GM10847 (cell line): ENCODE results near the gene GNAI3.

Experiments
- POLR2A ChIP-seq: IDR thresholded peaks from 2 replicates; pipeline ENCODE4 v1.6.1; 2011; ENCODE audit not compliant: insufficient read length; ENCODE audit errors: extremely low read depth

The GNAI3 gene

GRCh38 chr1:109534307-109534858, 14.0 kb upstream of the GNAI3 start:
- no peak for TF ChIP-seq POLR2A

DNA sequence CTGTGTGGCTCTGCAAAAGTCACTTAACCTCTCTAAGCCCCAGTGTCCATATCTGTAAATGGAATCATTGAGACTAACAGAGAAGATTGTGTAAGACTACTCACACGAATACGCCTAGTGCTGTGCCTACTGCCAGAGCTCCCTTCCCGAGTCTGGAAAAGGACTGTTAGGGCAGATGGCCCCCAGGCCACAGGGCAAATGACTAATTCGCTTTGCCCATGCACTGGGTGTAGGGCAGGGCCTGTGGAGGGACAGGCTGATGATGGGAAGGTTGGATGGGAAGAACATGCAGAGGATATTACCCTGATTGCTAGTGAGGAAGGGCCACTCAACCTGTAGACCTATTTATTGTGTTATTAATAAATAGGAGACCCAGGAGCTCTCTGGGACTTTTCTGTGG, 12.9 kb upstream of the GNAI3 start:
- no peak for TF ChIP-seq POLR2A

DNA sequence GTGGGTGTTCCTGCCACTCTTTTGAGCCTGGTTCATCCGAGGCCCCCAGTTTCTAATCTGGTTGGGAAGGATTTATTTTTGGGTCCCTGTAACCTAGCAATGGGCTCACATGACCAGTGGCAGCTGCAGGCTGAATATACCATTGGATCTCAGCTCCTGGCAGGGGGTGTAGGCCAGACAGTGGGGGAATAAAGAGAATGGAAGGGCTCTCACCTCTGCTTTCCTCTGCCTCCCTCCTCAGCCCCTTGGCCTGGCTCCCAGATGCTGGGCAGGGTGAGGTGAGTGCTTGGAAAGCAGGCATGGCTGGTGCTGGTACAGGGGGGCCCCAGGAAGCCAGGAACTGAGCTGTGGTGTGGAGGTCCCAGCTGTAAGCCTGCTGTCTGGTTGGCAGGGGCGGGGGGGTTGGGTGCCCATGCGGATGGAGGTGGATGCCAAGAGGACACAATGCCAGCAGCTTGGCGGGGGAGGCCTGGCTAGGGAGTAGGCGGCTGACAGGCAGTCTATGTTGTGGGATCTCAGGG, 12.4 kb upstream of the GNAI3 start:
- TF ChIP-seq POLR2A: no peak

DNA sequence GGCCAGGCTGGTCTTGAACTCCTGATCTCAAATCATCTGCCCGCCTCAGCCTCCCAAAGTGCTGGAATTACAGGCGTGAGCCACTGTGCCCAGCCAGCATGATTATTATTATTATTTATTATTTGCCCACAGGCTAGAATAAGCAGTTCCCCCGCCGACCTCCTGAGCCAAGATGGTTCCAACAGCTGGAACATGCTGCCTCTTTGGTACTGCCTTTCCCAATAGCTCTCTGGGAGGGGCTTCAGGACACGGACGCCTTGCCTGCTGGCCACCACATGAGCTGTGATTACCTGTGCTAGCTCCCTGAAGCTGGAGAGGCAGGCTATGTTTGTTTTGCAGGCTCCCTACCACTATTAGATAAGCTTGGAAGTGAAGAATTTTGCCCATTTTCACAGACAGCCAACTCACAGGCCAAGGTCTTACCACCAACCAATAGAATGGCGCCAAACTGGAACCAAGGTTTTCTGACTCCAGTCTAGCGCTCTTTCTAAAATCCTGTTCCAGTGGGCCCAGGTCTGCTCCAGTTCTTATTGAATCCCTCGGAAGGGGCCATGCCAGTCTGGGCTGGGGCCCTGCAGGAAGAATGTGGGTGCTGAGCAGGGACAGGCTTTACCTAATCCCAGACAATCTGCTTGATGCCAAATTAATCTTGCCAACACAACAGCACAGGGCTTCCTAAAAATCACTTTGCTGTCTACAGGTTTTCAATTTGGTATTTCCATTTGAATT, 10.8 kb upstream of the GNAI3 start:
- TF ChIP-seq POLR2A: no peak

DNA sequence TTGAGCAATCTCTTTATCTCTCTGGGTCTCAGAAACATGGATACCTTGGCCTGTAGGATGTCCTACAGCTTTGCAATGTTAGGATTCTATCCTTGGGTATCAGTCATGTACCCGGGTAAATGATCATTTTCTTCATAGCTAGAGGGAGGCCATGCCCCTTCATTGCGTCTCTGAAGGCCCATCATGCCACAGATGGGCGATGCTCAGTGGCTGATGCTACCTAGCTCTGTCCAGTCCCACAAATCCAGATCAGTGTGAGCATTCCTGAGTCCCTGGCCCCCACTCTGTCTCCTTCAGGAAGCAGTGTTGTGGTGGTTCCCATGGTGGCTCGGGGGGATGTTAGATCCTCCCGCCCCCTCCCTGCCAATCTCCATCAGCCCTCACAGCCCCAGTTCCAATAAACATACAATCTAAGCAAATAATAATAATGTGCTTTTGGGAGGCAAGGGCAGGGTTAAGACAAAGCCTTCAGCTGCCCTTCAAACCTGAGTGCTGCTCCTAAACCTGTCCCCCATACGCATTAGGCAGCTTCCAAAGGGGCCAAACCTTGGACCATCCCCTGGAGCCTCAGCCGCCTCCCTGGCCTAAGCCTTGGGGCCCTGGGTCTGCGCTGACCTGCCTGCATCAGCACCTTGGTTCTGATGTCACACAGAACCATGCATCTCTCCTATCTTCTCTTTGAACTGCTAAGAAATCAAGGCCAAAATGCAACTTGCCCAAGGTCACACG, 9.4 kb upstream of the GNAI3 start:
- no peak for TF ChIP-seq POLR2A

- no peak for TF ChIP-seq POLR2A
Observed at GRCh38 chr1:109539676-109540075, 8.7 kb upstream of the GNAI3 start, which contains the start of gene GPR61. Gene GPR61, plus strand, starts transcription at chr1:109539872. Its CDS starts 3,151 bp downstream, at chr1:109543023.

DNA sequence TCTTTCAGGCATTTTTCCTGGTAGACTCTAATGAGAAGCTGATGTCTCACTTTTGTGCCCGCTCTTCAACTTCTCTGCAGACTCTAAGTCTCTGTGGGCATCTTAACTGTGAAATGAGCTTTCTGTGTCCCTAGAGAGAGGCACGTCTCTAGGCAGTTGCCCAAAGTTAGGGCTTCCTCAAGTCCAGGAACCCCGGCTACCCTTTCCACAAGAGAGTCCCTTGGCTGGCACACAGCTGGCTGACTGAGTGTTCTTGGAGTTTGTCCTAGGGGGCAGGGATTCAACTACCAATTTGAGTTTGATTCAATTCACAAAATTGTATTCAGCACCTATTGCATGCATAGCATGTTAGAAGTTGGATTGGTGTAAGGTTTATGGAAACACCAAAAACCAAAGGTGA, 7.3 kb upstream of the GNAI3 start:
- no peak for TF ChIP-seq POLR2A

DNA sequence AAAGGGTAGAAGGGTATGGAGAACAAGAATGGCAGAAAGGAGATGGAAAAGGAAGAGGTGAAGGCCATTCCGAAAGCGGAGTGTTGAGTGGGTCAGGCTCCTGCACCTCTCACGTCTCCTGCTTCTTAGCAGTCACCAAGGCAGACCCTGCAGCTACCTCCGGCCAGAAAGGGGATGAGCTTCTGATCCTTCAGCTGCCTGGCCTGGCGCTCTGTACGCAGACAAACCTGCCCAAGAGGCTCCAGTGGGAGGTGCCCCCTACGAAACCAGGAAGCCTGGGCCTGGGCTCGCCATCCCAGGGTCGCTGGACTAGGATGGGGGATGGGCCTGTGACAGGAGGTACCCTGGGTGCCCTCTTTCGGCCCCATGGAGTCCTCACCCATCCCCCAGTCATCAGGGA, 5.8 kb upstream of the GNAI3 start:
- TF ChIP-seq POLR2A: no peak

DNA sequence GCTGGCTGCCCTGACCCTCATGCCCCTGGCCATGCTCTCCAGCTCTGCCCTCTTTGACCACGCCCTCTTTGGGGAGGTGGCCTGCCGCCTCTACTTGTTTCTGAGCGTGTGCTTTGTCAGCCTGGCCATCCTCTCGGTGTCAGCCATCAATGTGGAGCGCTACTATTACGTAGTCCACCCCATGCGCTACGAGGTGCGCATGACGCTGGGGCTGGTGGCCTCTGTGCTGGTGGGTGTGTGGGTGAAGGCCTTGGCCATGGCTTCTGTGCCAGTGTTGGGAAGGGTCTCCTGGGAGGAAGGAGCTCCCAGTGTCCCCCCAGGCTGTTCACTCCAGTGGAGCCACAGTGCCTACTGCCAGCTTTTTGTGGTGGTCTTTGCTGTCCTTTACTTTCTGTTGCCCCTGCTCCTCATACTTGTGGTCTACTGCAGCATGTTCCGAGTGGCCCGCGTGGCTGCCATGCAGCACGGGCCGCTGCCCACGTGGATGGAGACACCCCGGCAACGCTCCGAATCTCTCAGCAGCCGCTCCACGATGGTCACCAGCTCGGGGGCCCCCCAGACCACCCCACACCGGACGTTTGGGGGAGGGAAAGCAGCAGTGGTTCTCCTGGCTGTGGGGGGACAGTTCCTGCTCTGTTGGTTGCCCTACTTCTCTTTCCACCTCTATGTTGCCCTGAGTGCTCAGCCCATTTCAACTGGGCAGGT, 5.0 kb upstream of the GNAI3 start:
- no peak for TF ChIP-seq POLR2A

DNA sequence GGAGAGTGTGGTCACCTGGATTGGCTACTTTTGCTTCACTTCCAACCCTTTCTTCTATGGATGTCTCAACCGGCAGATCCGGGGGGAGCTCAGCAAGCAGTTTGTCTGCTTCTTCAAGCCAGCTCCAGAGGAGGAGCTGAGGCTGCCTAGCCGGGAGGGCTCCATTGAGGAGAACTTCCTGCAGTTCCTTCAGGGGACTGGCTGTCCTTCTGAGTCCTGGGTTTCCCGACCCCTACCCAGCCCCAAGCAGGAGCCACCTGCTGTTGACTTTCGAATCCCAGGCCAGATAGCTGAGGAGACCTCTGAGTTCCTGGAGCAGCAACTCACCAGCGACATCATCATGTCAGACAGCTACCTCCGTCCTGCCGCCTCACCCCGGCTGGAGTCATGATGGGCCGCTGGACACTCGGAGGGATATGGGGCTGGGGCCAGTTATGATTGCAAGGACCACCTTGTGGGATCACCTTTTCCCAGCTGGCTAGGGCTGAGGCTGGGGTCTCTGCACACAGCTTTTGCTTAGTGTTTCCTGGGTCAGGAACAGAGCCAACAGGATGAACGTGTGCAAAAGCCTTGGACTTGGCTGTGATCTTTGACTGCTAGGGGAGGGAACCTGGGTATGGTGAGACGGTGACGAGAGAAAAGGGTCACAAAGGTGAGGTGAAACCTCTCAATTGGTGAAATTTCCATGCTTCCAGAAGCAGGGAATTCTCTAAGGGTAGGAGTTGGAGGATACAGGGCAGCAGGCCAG, 4.3 kb upstream of the GNAI3 start:
- no peak for TF ChIP-seq POLR2A

DNA sequence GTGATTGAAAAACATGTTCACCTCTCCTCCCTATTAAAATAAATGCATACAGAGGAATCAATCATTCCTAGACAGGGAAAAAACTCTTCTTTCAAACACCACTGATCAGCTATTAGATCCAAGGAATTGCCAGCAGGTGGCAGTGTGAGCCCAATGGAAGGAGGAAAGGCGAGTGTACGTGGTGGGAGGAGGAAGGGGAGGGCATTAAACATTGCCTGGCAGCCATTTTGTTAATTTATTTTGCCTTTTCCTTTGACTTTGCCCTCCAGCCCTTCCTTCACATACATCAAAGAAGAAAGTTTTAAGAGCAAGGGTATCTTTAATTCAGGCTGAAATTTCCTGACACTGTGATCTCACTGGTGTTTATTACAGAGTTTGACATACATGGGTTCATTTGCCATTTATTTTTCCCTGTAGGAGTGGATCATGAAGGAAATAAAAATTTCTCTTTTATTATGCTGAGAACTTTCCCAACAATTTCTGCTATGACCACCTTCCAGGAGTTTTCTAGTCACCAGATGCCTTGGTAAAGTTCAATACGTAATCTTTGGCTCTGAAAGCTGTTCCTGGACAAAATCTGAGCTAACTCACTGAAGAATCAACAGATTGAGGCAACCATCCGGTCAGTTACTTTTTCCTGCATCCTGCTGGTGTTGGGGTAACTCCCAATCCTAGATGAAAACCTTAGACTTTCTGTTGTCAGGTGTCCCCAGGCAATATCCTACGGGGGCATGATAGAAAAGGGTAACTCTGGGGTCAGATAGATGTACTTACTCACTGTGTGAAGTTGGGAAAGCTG, 1.9 kb upstream of the GNAI3 start:
- no peak for TF ChIP-seq POLR2A

DNA sequence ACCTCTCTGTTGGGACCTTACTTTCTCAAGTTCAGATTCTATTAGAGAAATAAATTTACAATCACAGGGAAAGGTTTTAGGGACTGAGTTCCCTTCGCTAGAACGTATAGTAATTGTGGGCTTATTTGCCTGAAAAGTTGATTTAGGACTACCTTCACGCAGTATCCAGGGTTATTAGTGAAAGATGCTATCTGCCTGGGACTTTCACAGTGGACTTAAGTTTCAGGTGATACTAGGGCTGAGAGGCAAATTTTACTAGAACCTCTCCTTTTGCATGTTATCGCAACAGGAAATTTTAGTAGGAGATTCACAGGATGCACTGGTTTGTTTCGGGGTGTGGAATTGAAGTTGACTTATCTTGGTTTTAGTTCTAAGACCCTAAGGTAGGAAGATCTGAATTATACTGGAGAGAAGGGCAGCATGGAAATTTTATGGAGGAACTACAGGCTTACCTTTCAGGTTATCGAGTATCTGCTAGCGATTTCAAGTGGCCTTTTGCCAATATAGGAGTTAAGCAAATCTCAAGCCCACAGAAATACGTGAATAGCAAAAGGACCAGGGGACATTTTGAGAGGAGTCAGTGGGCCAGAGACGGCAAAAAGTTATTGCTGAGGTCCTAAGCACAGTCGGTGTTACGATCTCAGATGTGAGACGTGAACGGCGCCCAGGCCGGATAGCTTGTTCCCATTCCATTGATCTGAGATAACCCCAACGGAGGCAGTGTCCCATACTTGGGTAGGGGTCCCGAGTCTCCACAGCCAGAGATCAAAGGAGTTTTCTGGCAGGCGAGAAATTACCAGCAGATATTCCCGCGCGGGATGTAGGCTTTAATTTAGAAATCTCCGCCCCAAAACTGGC, 723 bp upstream of the GNAI3 start:
- no peak for TF ChIP-seq POLR2A

GRCh38 chr1:109556563-109556962, 8.1 kb downstream of the GNAI3 start:
- no peak for TF ChIP-seq POLR2A

- TF ChIP-seq POLR2A: no peak
Observed at GRCh38 chr1:109557520-109557919, 9.1 kb downstream of the GNAI3 start.

DNA sequence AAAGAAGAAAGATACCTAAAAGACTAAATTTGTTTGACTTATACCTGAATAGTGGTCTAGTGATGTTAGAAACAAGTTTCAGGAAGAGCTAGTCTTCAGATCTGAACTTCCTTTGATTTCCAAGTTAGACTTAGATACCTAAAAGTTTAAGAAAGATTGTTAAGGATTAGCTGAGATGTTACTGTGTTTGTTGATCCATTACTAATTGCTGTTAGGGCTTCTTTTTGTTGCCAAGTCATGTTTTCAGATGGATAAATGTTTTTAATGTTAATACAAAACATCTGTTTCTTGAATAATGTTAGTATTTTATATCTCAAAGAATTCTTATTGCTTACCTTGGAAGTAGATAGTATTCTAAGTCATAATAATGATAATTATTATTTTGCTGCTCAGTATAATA, 11.6 kb downstream of the GNAI3 start:
- no peak for TF ChIP-seq POLR2A
